ENCODE data around the gene FBXO4.

FBXO4 gene

DNA sequence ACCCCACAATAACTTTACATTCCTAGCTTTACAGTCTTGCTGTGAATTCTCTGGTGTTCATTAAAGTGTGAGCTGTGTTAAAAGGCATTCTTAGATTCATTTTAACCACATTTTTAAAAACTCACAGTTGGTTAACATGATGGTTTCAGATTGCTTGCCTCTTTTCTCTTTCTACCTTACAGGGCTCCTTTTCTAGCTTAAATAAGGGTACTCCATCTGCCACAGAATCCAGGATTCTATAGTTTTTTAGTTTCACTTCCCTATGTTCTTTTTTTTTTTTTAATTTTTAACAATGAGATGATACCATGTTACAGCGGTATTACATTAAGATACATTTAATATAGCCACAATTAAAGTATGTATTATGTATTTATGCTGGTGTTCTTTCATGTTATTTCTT, 3.9 kb upstream of the FBXO4 start:
- no peak for TF ChIP-seq POLR2AphosphoS5 (IDR thresholded peaks at IDR 0.05; ENCODE audit: low read depth, low read length)
- TF ChIP-seq, protein P1, sequence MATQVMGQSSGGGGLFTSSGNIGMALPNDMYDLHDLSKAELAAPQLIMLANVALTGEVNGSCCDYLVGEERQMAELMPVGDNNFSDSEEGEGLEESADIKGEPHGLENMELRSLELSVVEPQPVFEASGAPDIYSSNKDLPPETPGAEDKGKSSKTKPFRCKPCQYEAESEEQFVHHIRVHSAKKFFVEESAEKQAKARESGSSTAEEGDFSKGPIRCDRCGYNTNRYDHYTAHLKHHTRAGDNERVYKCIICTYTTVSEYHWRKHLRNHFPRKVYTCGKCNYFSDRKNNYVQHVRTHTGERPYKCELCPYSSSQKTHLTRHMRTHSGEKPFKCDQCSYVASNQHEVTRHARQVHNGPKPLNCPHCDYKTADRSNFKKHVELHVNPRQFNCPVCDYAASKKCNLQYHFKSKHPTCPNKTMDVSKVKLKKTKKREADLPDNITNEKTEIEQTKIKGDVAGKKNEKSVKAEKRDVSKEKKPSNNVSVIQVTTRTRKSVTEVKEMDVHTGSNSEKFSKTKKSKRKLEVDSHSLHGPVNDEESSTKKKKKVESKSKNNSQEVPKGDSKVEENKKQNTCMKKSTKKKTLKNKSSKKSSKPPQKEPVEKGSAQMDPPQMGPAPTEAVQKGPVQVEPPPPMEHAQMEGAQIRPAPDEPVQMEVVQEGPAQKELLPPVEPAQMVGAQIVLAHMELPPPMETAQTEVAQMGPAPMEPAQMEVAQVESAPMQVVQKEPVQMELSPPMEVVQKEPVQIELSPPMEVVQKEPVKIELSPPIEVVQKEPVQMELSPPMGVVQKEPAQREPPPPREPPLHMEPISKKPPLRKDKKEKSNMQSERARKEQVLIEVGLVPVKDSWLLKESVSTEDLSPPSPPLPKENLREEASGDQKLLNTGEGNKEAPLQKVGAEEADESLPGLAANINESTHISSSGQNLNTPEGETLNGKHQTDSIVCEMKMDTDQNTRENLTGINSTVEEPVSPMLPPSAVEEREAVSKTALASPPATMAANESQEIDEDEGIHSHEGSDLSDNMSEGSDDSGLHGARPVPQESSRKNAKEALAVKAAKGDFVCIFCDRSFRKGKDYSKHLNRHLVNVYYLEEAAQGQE (IDR thresholded peaks at IDR 0.05; ENCODE audit: insufficient read depth in 1 of 2, low read depth in 2 of 2, low read length in 2 of 2), result no peak
- TF ChIP-seq FOXP2 (optimal IDR thresholded peaks at IDR 0.05; ENCODE audit: borderline replicate concordance, extremely low read depth, extremely low read length, insufficient read depth), result no peak
- TF ChIP-seq TAF1 (IDR thresholded peaks at IDR 0.05; ENCODE audit: borderline replicate concordance, insufficient read depth, low read length), result no peak
- TF ChIP-seq SIN3A (IDR thresholded peaks at IDR 0.05; ENCODE audit: borderline replicate concordance, insufficient read depth, low read length), result no peak

DNA sequence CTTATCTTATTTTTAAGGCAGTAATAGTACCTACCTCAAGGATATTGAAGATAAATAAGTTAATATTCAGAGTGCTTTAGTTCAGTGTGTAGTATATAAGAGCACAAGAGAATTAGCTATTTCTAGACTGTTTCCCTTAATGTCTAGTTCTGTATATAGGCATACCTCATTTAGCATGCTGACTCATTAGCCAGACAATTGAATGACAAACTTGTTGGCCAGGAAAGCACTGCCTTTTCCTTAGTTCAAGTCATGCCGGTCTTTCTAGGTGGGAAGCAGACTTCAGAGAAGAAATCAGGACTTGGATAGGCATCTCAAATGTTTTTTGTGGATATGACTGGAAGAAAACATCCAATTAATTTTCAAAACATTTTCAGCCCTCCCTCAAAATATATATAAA, 3.2 kb upstream of the FBXO4 start:
- TF ChIP-seq FOXP2 (optimal IDR thresholded peaks at IDR 0.05; ENCODE audit: borderline replicate concordance, extremely low read depth, extremely low read length, insufficient read depth) (no peak), SIN3A (IDR thresholded peaks at IDR 0.05; ENCODE audit: borderline replicate concordance, insufficient read depth, low read length) (no peak), POLR2AphosphoS5 (IDR thresholded peaks at IDR 0.05; ENCODE audit: low read depth, low read length) (no peak), TAF1 (IDR thresholded peaks at IDR 0.05; ENCODE audit: borderline replicate concordance, insufficient read depth, low read length) (no peak)
- TF ChIP-seq, protein P1 (IDR thresholded peaks at IDR 0.05; ENCODE audit: insufficient read depth in 1 of 2, low read depth in 2 of 2, low read length in 2 of 2), result no peak

DNA sequence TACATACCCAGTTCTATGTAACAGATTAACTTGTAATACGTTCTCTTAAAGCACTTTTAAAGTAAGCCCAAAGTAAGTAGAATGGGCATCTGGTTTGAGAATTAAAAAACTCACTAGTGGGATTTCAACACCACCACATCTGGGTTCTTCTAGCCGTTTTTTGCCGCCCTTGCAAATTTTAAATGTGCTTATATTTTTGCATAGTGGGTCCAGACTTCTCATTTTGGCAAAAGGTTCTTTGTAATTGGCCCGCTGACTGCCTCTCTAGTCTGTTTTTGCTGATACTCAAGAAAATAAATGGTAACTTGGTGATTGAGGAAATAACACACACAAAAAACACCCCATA, 582 bp upstream of the FBXO4 start:
- TF ChIP-seq, protein P1 (IDR thresholded peaks at IDR 0.05; ENCODE audit: insufficient read depth in 1 of 2, low read depth in 2 of 2, low read length in 2 of 2), result no peak
- TF ChIP-seq FOXP2 (optimal IDR thresholded peaks at IDR 0.05; ENCODE audit: borderline replicate concordance, extremely low read depth, extremely low read length, insufficient read depth) (no peak), TAF1 (IDR thresholded peaks at IDR 0.05; ENCODE audit: borderline replicate concordance, insufficient read depth, low read length) (no peak), POLR2AphosphoS5 (IDR thresholded peaks at IDR 0.05; ENCODE audit: low read depth, low read length) (no peak), SIN3A (IDR thresholded peaks at IDR 0.05; ENCODE audit: borderline replicate concordance, insufficient read depth, low read length) (no peak)

DNA sequence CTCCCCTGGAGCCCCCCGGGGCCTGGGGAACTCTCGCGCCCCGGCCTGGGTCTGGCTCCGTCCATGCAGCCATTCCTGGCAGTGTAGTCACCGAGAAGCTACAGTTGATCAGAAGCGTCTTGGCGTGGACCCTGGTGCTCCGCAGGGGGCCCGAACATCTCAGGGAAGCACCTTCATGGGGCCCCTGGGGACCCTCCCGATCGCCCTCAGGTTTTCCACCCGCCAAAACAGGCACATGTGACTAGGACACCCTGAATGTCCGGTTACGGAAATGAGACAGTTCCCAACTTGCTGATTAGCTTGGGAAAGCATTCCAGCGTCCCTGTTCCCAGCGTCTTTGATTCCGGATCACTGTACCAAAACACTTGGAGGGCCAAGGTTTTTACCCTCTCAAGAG, 472 bp downstream of the FBXO4 start:
- TF ChIP-seq, protein P1 (IDR thresholded peaks at IDR 0.05; ENCODE audit: insufficient read depth in 1 of 2, low read depth in 2 of 2, low read length in 2 of 2), result no peak
- TF ChIP-seq POLR2AphosphoS5 (IDR thresholded peaks at IDR 0.05; ENCODE audit: low read depth, low read length) (no peak), SIN3A (IDR thresholded peaks at IDR 0.05; ENCODE audit: borderline replicate concordance, insufficient read depth, low read length) (no peak), FOXP2 (optimal IDR thresholded peaks at IDR 0.05; ENCODE audit: borderline replicate concordance, extremely low read depth, extremely low read length, insufficient read depth) (no peak), TAF1 (IDR thresholded peaks at IDR 0.05; ENCODE audit: borderline replicate concordance, insufficient read depth, low read length) (no peak)

DNA sequence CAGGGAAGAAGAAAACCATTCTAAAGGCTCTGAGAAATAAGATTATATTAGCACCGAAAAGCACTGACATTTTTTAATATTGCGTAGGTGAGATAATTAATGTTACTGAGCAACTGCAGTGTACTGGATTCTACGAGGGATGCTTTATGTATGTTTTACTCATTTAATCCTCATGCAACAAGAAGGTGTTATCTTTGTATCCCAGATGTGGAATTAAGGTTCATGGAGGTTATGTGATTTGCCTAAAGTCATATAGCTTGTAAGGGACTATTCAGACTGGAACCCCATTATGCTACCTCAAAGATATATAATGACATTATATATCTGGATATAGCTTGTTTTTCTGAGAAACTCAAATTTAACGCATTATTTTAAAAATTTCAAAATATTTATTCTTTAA, 2.5 kb downstream of the FBXO4 start:
- TF ChIP-seq FOXP2 (optimal IDR thresholded peaks at IDR 0.05; ENCODE audit: borderline replicate concordance, extremely low read depth, extremely low read length, insufficient read depth), result no peak
- TF ChIP-seq, protein P1 (IDR thresholded peaks at IDR 0.05; ENCODE audit: insufficient read depth in 1 of 2, low read depth in 2 of 2, low read length in 2 of 2), result no peak
- TF ChIP-seq SIN3A (IDR thresholded peaks at IDR 0.05; ENCODE audit: borderline replicate concordance, insufficient read depth, low read length), result no peak
- TF ChIP-seq TAF1 (IDR thresholded peaks at IDR 0.05; ENCODE audit: borderline replicate concordance, insufficient read depth, low read length), result no peak
- no peak for TF ChIP-seq POLR2AphosphoS5 (IDR thresholded peaks at IDR 0.05; ENCODE audit: low read depth, low read length)
